ENCODE data around the gene SUSD6.

- TF ChIP-seq CTCF (IDR thresholded peaks at IDR 0.05) (no peak), POLR2A (IDR thresholded peaks at IDR 0.05) (no peak)
Observed at GRCh38 chr14:69690042-69690441, 78.6 kb downstream of the SUSD6 start.

Data from lower leg skin (tissue), 3 donors.